Neural cell (in vitro differentiated cells): ENCODE measurements around the gene UGT1A4. TPM values are rescaled to one million over a fixed set of nuclear protein-coding genes. Genes with fewer than 3 reads are reported as not detected.
"Not testable (repeated sequence)": the region's sequence is repeated elsewhere in the genome, so short reads cannot be mapped to it uniquely, and the experiment has no call there.

Source experiments
- H2AFZ ChIP-seq: fragments of 200-600, 300-800 bp; sonication (generic), shearing (Covaris generic); 2 replicates; pipeline ENCODE4 v1.6.0; 2014; ENCODE audit warnings: low read depth, mild to moderate bottlenecking, antibody characterized with exemption, low read length, moderate library complexity
- H3F3A ChIP-seq: fragments of 200-600 bp; shearing (Covaris generic); 2 replicates; pipeline ENCODE4 v1.6.1; 2016; ENCODE audit warnings: mild to moderate bottlenecking, moderate library complexity, mixed read lengths, antibody characterized with exemption, low read length; ENCODE audit not compliant: insufficient read depth, poor library complexity, severe bottlenecking
- H3K27ac ChIP-seq: fragments of 200-600, 300-800 bp; sonication (generic), shearing (Covaris generic); 2 replicates; pipeline ENCODE4 v1.5.1; 2014; ENCODE audit warnings: mild to moderate bottlenecking, low read length, moderate library complexity
- H3K27me3 ChIP-seq: fragments of 300-800, 200-600 bp; sonication (generic), shearing (Covaris generic); 2 replicates; pipeline ENCODE4 v1.6.0; 2014; ENCODE audit warnings: mild to moderate bottlenecking, low read depth, low read length, moderate library complexity; ENCODE audit not compliant: insufficient read depth
- H3K36me3 ChIP-seq: fragments of 300-800, 200-600 bp; sonication (generic), shearing (Covaris generic); 2 replicates; pipeline ENCODE4 v1.5.1; 2014; ENCODE audit warnings: mild to moderate bottlenecking, antibody characterized with exemption, low read length, moderate library complexity; ENCODE audit not compliant: insufficient read depth
- H3K4me2 ChIP-seq: fragments of 300-800, 200-600 bp; sonication (generic), shearing (Covaris generic); 2 replicates; pipeline ENCODE4 v1.6.0; 2014; ENCODE audit warnings: mild to moderate bottlenecking, low read length
- H3K4me3 ChIP-seq: fragments of 300-800, 200-600 bp; sonication (generic), shearing (Covaris generic); 2 replicates; pipeline ENCODE4 v1.5.1; 2014; ENCODE audit warnings: mild to moderate bottlenecking, low read length, moderate library complexity
- H3K79me2 ChIP-seq: fragments of 200-600 bp; shearing (Covaris generic); replicated peaks from 2 replicates; pipeline ENCODE4 v1.6.0; 2014; ENCODE audit warnings: mild to moderate bottlenecking, low read length, moderate library complexity; ENCODE audit not compliant: insufficient read depth
- H3K9ac ChIP-seq: fragments of 300-800, 200-600 bp; sonication (generic), shearing (Covaris generic); 2 replicates; pipeline ENCODE4 v1.6.1; 2016; ENCODE audit warnings: mild to moderate bottlenecking, low read length, mixed read lengths
- H3K9me2 ChIP-seq: fragments of 200-600 bp; shearing (Covaris generic); 2 replicates; pipeline ENCODE4 v1.6.1; 2016; ENCODE audit warnings: mild to moderate bottlenecking, low read length, mixed read lengths; ENCODE audit not compliant: insufficient read depth
- H3K9me3 ChIP-seq: fragments of 200-600, 300-800 bp; sonication (generic), shearing (Covaris generic); 2 replicates; pipeline ENCODE4 v1.6.1; 2016; ENCODE audit warnings: mild to moderate bottlenecking, mixed run types, low read length, moderate library complexity, mixed read lengths
- H4K20me1 ChIP-seq: fragments of 200-600 bp; shearing (Covaris generic); 2 replicates; pipeline ENCODE4 v1.6.1; 2016; ENCODE audit warnings: mild to moderate bottlenecking, mixed run types; ENCODE audit not compliant: insufficient read depth
- CTCF ChIP-seq: fragments of 450-650 bp; IDR thresholded peaks from 2 replicates; pipeline ENCODE4 v1.5.1; 2014; ENCODE audit warnings: antibody characterized with exemption, mild to moderate bottlenecking, moderate library complexity; ENCODE audit not compliant: poor library complexity, severe bottlenecking
- EP300 ChIP-seq: fragments of 450-650 bp; conservative IDR thresholded peaks from 2 replicates; pipeline ENCODE4 v1.6.1; 2014; ENCODE audit warnings: antibody characterized with exemption, mild to moderate bottlenecking, moderate library complexity; ENCODE audit not compliant: poor library complexity, severe bottlenecking
- EZH2 ChIP-seq: fragments of 200-600, 300-800 bp; shearing (Covaris generic), sonication (generic); IDR thresholded peaks from 2 replicates; pipeline ENCODE4 v1.6.1; 2014; ENCODE audit warnings: antibody characterized with exemption, low read length, borderline replicate concordance, mild to moderate bottlenecking; ENCODE audit not compliant: insufficient read depth, poor library complexity, severe bottlenecking
- MXI1 ChIP-seq: fragments of 450-650 bp; conservative IDR thresholded peaks from 2 replicates; pipeline ENCODE4 v1.6.1; 2014; ENCODE audit warnings: antibody characterized with exemption, mild to moderate bottlenecking; ENCODE audit not compliant: poor library complexity, severe bottlenecking
- POLR2AphosphoS5 ChIP-seq: IDR thresholded peaks from 2 replicates; pipeline ENCODE4 v1.6.1; 2012
- RAD21 ChIP-seq: fragments of 450-650 bp; conservative IDR thresholded peaks from 2 replicates; pipeline ENCODE4 v1.6.1; 2014; ENCODE audit warnings: antibody characterized with exemption, mild to moderate bottlenecking, moderate library complexity
- REST ChIP-seq: IDR thresholded peaks from 2 replicates; pipeline ENCODE4 v1.6.1; 2012; ENCODE audit warnings: borderline replicate concordance
- SMC3 ChIP-seq: fragments of 450-650 bp; conservative IDR thresholded peaks from 2 replicates; pipeline ENCODE4 v1.6.1; 2014; ENCODE audit warnings: antibody characterized with exemption, mild to moderate bottlenecking, moderate library complexity; ENCODE audit not compliant: poor library complexity
- TAF1 ChIP-seq: IDR thresholded peaks from 2 replicates; pipeline ENCODE4 v1.6.1; 2012; ENCODE audit warnings: low read depth
- polyA plus RNA-seq: library from polyadenylated mRNA; depleted of rRNA; stranded (reverse); fragments of >200 nt; gene quantifications from 2 replicates; pipeline ENCODE4 v1.2.3, GENCODE V29; 2014

Gene UGT1A4
- polyA plus RNA-seq, 1 donor from 2014 or later = not detected

GRCh38 chr2:233736868-233737653 is 18.5 kb downstream of the UGT1A4 start:
- H3K9ac ChIP-seq, H3K9me2 ChIP-seq, H3K27me3 ChIP-seq, H3K4me2 ChIP-seq, H2AFZ ChIP-seq, H4K20me1 ChIP-seq, H3F3A ChIP-seq, H3K27ac ChIP-seq, H3K79me2 ChIP-seq, H3K36me3 ChIP-seq, H3K4me3 ChIP-seq, H3K9me3 ChIP-seq: not testable (repeated sequence)

- no peak overlapping the region for H3K4me3 ChIP-seq
Observed at GRCh38 chr2:233740870-233741269, 22.3 kb downstream of the UGT1A4 start.

More at GRCh38 chr2:233740870-233741269, 22.3 kb downstream of the UGT1A4 start:
- Histone ChIP-seq H2AFZ (no peak overlapping the region), H3K9me3 (no peaks in the 10 kb centered on the region), H3K36me3 (no peaks in the 10 kb centered on the region), H3K79me2 (no peaks in the 10 kb centered on the region), H3K9ac (no peak overlapping the region), H4K20me1 (no peaks in the 10 kb centered on the region), H3F3A (no peaks in the 10 kb centered on the region), H3K9me2 (no peaks in the 10 kb centered on the region), H3K27ac (no peak overlapping the region), H3K27me3 (no peaks in the 10 kb centered on the region), H3K4me2 (no peak overlapping the region)
- TF ChIP-seq POLR2AphosphoS5 = no peak
- no peak for TF ChIP-seq EZH2
- TF ChIP-seq CTCF = no peak
- TF ChIP-seq TAF1 = no peak
- TF ChIP-seq RAD21 = no peak
- TF ChIP-seq REST = no peak
- no peak for TF ChIP-seq EP300
- no peak for TF ChIP-seq SMC3
- TF ChIP-seq MXI1 = no peak
